Kidney tubule cell (primary cell): ENCODE measurements around the gene CDKN2A.
"Not testable (repeated sequence)": the region's sequence is repeated elsewhere in the genome, so short reads cannot be mapped to it uniquely, and the experiment has no call there.

ENCODE experiments used
- DNase-seq: peaks from one replicate; pipeline ENCODE4 v3.0.0-alpha.2; 2018; ENCODE audit warnings: low spot score

CDKN2A gene

GRCh38 chr9:21982391-21982790 lies 11.8 kb downstream of the CDKN2A start:
- DNase-seq = no peak

- no peak for DNase-seq
Observed at GRCh38 chr9:21976334-21976875, 17.8 kb downstream of the CDKN2A start.

GRCh38 chr9:21974722-21975409 lies 19.3 kb downstream of the CDKN2A start:
- peak; percentile 76 for DNase-seq

- no peak for DNase-seq
Observed at GRCh38 chr9:21974343-21974721, 19.9 kb downstream of the CDKN2A start.

- no peak for DNase-seq
Observed at GRCh38 chr9:21972361-21972760, 21.8 kb downstream of the CDKN2A start.

- peak; percentile 46 for DNase-seq
Observed at GRCh38 chr9:21970800-21971640, 23.2 kb downstream of the CDKN2A start.

DNA sequence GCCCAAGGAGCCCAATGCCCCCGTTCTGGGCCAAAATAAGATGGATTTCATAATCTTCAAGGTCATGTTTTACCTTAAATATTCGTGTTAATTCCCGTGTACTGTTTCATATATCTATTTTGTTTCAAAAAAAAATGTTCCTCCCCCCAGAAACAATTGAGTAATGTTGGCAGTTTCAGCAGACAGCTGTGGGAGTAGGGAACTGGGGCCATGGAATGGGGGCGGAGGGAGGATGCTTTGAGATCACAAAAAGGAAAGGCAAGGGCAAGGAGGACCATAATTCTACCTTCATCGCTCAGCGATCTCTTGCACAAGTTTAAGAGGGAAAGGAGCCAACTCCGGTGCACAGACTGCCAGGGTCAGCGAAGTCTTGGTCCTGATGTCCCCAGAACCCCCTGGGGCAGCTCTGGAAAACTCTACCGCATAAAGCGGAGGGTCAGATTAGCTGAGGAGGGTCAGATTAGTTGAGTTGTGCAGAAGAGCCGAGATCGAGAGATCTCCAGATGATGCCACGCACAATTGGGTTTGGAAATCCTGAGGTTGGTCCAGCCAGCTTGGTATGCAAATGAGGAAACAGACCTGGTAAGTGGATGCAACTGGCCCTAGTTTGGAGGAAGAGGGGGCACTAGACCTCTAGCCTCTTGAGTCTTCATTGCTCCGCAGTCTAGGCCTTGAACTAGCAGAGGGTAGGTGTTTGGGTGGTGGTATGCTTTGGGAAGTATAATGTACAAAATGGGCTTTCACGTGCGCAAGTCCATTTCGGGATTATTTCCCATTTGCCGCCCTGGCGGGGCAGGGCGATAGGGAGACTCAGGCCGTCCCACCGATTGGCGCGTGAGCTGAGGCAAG lies 24.0 kb downstream of the CDKN2A start:
- DNase-seq = no peak

DNA sequence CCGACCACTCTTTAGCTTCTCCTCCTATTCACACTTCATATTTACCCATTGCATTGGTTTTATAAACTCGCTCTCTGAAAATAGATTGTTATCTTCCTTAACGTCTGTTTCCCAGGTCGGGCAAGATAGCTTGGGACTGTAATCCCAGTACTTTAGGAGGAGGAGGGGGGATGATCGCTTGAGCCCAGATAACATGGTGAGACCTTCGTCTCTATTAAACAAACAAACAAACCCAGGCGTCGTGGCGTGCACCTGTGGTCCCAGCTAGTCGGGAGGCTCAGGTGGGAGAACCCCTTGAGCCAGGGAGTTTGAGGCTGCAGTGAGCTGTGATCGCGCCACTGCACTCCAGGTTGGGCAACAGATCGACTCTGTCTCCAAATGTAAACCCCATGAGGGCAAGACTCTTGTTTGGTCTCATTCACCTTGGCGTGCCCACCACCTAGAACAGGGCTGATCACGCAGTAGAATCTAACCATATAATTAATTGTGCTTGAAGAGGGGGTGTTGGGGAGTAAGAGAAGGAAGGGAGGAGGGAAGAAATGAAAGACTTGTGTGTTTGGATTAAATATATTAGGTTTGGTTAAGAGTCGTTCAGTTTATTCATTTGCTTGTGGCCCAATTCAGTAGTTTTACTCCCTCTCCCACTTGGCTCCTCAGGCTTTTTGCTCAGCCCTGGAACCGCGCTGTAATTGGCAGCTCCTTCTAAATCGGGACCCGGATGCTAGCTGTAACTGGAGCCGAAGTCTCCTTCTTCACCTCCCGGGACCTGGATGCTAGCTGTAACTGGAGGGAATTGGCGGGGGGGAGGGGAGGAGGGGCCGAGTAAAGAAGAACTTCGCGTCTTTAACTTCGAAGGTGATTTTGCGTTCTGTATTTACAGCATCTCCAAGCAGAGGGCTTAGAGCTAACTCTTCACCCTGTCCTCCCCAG lies 24.9 kb downstream of the CDKN2A start:
- DNase-seq = no peak

GRCh38 chr9:21968331-21969010 lies 25.7 kb downstream of the CDKN2A start:
- DNase-seq = no peak

DNA sequence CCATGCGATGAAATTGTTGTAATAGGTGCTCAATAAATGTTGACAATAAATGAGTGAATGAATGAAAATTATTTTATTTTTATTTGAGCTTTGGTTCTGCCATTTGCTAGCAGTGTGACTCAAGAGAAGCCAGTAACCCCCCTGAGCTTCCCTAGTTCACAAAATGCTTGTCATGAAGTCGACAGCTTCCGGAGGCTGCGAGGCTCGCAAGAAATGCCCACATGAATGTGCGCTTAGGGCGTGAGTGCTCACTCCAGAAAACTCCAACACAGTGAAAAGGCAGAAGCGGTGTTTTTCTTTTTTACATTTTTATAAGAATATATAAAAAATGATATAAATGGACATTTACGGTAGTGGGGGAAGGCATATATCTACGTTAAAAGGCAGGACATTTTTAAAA lies 26.5 kb downstream of the CDKN2A start:
- no peak for DNase-seq

GRCh38 chr9:21967169-21967568 lies 27.0 kb downstream of the CDKN2A start:
- DNase-seq = no peak

- no peak for DNase-seq
Observed at GRCh38 chr9:21966140-21966851, 27.9 kb downstream of the CDKN2A start.

DNA sequence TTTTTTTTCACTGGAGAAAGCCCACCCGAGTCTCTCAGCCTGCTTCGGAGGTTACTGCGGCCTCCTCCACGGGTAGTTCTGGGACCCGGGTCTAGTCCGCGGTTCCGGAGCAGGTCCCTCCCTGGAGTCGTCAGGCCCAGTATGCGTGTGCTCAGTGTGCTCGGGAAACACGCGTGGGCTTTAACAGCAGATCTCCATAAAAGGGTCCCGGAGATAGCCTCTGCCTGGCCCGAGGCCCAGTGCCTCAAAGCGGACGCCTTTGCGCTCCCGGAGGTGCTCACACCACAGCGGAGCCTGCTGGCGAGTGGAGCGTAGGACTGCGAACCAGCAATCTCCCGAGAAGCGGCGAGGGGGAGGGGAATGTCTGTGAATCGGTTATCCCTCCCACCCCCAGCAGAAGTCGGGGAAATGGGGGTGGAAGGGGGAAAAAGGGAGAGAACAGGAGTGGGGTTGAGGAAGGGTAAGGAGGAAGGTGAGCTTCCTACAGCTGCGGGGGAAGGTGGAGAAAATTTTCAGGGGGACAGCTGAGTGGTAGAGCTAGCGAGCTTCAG lies 28.7 kb downstream of the CDKN2A start:
- DNase-seq = peak; percentile 77

DNA sequence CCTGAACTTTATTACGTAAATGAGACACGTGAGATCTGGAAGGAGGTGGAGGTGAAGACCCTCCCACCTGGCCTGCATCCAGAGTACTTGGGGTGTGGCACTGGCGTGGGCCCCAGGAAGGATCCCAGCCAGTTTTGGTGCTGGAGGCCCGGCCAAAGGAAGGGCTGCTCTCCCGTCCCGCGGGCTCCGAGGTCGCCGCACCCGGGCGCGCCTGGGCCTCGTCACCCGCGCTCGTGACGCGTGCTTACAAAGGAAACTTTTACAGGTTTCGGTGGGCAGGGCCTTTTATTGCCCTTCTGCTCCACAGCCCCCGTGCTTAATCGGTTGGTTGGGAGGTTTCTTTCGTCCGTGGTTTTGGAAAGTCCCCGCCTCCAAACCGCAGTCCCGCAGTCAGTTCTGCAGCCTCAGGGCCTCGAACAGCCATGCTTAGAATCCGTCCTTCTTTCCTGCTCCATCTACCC lies 29.2 kb downstream of the CDKN2A start:
- DNase-seq = peak; percentile 57

- no peak for DNase-seq
Observed at GRCh38 chr9:21961569-21961968, 32.6 kb downstream of the CDKN2A start.

DNA sequence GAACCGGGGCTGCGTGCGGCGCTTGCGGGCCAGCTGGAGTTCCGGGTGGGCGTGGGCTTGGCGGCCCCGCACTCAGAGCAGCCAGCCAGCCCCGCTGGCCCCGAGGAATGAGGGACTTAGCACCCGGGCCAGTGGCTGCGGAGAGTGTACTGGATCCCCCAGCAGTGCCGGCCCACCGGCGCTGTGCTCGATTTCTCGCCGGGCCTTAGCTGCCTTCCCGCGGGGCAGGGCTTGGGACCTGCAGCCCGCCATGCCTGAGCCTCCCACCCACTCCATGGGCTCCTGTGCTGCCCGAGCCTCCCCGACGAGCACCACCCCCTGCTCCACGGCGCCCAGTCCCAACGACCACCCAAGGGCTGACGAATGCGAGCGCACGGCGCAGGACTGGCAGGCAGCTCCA lies 34.9 kb downstream of the CDKN2A start:
- DNase-seq = not testable (repeated sequence)

- DNase-seq = no peak
Observed at GRCh38 chr9:21958833-21959232, 35.4 kb downstream of the CDKN2A start.

GRCh38 chr9:21945606-21946005 lies 48.6 kb downstream of the CDKN2A start:
- no peak for DNase-seq

GRCh38 chr9:21943464-21943863 lies 50.7 kb downstream of the CDKN2A start:
- DNase-seq = no peak
